Trophoblast cell (in vitro differentiated cells and primary cell): ENCODE data around the gene IFT22.
"Not testable (repeated sequence)": the region's sequence is repeated elsewhere in the genome, so short reads cannot be mapped to it uniquely, and the experiment has no call there.

Experiments
- DNase-seq, 2 donors: peaks; one replicate each; pipeline ENCODE4 v3.0.0-alpha.2; 2016
- H2AFZ ChIP-seq: 2 replicates; pipeline ENCODE4 v1.6.1; 2013; ENCODE audit warnings: low read length, moderate library complexity, mild to moderate bottlenecking; ENCODE audit not compliant: insufficient read depth, poor library complexity
- H2AK5ac ChIP-seq: 2 replicates; pipeline ENCODE4 v1.6.1; 2013; ENCODE audit warnings: mild to moderate bottlenecking, low read length
- H2BK120ac ChIP-seq: 2 replicates; pipeline ENCODE4 v1.6.1; 2013; ENCODE audit warnings: low read length, mild to moderate bottlenecking, moderate library complexity; ENCODE audit not compliant: insufficient read depth, poor library complexity
- H2BK12ac ChIP-seq: 2 replicates; pipeline ENCODE4 v1.6.1; 2013; ENCODE audit warnings: mild to moderate bottlenecking, low read length, moderate library complexity
- H2BK5ac ChIP-seq: 2 replicates; pipeline ENCODE4 v1.6.1; 2013; ENCODE audit warnings: low read length, low read depth, moderate library complexity, mild to moderate bottlenecking; ENCODE audit not compliant: poor library complexity
- H3K14ac ChIP-seq: 2 replicates; pipeline ENCODE4 v1.6.1; 2013; ENCODE audit warnings: mild to moderate bottlenecking, low read length
- H3K18ac ChIP-seq: 2 replicates; pipeline ENCODE4 v1.6.1; 2013; ENCODE audit warnings: mild to moderate bottlenecking, low read length
- H3K23ac ChIP-seq: 2 replicates; pipeline ENCODE4 v1.6.1; 2013; ENCODE audit warnings: low read length
- H3K27ac ChIP-seq: 2 replicates; pipeline ENCODE4 v1.5.1; 2013; ENCODE audit warnings: low read depth, mild to moderate bottlenecking, inconsistent platforms, low read length, moderate library complexity
- H3K27me3 ChIP-seq: 2 replicates; pipeline ENCODE4 v1.6.1; 2013; ENCODE audit warnings: inconsistent platforms, mild to moderate bottlenecking, low read length, moderate library complexity; ENCODE audit not compliant: insufficient read depth
- H3K36me3 ChIP-seq, 2 experiments: 1 replicate in 1 of 2; 2 replicates in 1 of 2; pipeline ENCODE4 v1.6.1; 2013; ENCODE audit warnings: low read length in 2 of 2, mild to moderate bottlenecking in 2 of 2, moderate library complexity in 1 of 2; ENCODE audit not compliant: insufficient read depth in 2 of 2, control insufficient read depth in 1 of 2
- H3K4ac ChIP-seq: 2 replicates; pipeline ENCODE4 v1.6.1; 2013; ENCODE audit warnings: low read depth, mild to moderate bottlenecking, low read length, moderate library complexity
- H3K4me1 ChIP-seq, 2 experiments: 1 replicate in 1 of 2; 2 replicates in 1 of 2; pipeline ENCODE4 v1.6.1; 2013; ENCODE audit warnings: low read length in 2 of 2, mild to moderate bottlenecking in 2 of 2, moderate library complexity in 1 of 2; ENCODE audit not compliant: insufficient read depth in 2 of 2, control insufficient read depth in 1 of 2
- H3K4me2 ChIP-seq: 2 replicates; pipeline ENCODE4 v1.6.1; 2013; ENCODE audit warnings: inconsistent platforms, mild to moderate bottlenecking, low read length, moderate library complexity
- H3K4me3 ChIP-seq: 2 replicates; pipeline ENCODE4 v1.5.1; 2013; ENCODE audit warnings: mild to moderate bottlenecking, low read depth, low read length, inconsistent platforms
- H3K79me1 ChIP-seq: one replicate; pipeline ENCODE4 v1.6.1; 2013; ENCODE audit warnings: low read length
- H3K79me2 ChIP-seq: 2 replicates; pipeline ENCODE4 v1.6.1; 2013; ENCODE audit warnings: low read length, mild to moderate bottlenecking; ENCODE audit not compliant: control insufficient read depth, insufficient read depth, poor library complexity
- H3K9ac ChIP-seq: 2 replicates; pipeline ENCODE4 v1.6.1; 2013; ENCODE audit warnings: mild to moderate bottlenecking, low read length
- H3K9me3 ChIP-seq: 2 replicates; pipeline ENCODE4 v1.6.1; 2013; ENCODE audit warnings: low read depth, mild to moderate bottlenecking, control low read depth, inconsistent platforms, low read length; ENCODE audit not compliant: insufficient read depth
- H4K12ac ChIP-seq: 2 replicates; pipeline ENCODE4 v1.6.1; 2013; ENCODE audit warnings: low read depth, mild to moderate bottlenecking, low read length, moderate library complexity
- H4K8ac ChIP-seq: 2 replicates; pipeline ENCODE4 v1.6.1; 2013; ENCODE audit warnings: low read depth, mild to moderate bottlenecking, low read length, moderate library complexity
- H4K91ac ChIP-seq: one replicate; pipeline ENCODE4 v1.6.1; 2013; ENCODE audit warnings: low read depth, mild to moderate bottlenecking, low read length, moderate library complexity
- WGBS: extraction: QIAGEN DNeasy Blood & Tissue Kit; methylation state at CpG from one replicate; pipeline ENCODE4 v1.1.7; 2013; ENCODE audit warnings: missing lambda C conversion rate; ENCODE audit not compliant: insufficient read length, insufficient coverage; ENCODE audit errors: extremely low coverage; 5-methylcytosine and 5-hydroxymethylcytosine counted together

IFT22 gene

DNA sequence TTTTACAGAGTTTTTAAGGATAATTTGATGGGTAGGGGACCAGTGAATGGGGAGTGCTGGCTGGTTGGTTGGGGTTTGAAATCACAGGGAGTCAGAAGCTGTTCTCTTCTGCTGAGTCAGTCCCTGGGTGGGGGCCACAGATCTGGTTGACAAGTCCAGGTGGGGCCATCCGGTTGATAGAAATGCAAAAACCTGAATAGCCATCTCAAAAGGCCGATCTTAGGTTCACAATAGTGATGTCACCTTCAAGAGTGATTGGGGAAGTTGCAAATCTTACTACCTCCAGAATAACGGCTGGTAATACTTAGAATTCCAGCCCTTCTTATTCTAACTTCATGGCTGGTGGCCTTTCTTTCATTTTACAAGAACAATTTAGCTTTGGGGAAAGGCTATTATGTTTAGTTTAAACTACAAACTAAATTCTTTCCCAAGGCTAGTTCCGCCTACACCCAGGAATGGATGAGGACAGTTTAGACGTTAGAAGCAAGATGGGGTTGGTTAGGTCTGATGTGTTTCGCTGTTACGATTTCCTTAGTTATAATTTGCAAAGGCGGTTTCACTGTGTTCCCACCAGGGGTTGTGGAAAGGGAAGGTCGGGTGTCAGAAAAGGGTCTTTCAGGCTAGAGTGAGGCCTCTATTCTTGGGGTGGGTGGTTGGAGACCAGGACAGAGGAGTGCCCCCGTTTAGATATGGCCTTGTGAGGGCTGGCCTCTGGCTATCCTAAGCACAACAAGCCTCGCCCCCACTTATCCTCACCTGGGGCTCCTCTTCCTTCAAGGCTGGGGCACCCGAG is 27.4 kb downstream of the IFT22 start:
- no peak overlapping the region for H4K91ac ChIP-seq
- no peaks in the 10 kb centered on the region for H3K79me1 ChIP-seq
- H3K4me1 ChIP-seq: peaks cover 0 to under 1% of the 10 kb centered on the region in 2 experiments
- H2BK120ac ChIP-seq: no peak overlapping the region
- H3K4me2 ChIP-seq: no peak overlapping the region
- no peak overlapping the region for H2BK12ac ChIP-seq
- H3K4ac ChIP-seq: no peak overlapping the region
- H4K12ac ChIP-seq: no peak overlapping the region
- H3K18ac ChIP-seq: no peak overlapping the region
- no peaks in the 10 kb centered on the region for H3K36me3 ChIP-seq
- H3K79me2 ChIP-seq: no peaks in the 10 kb centered on the region
- H3K23ac ChIP-seq: no peak overlapping the region
- no peak overlapping the region for H4K8ac ChIP-seq
- no peak overlapping the region for H2BK5ac ChIP-seq
- no peak overlapping the region for H2AK5ac ChIP-seq
- DNase-seq: no peak
- H3K9me3 ChIP-seq: no peaks in the 10 kb centered on the region
- peaks cover 17% of the 10 kb centered on the region for H3K27me3 ChIP-seq
- no peak overlapping the region for H3K27ac ChIP-seq
- no peak overlapping the region for H3K4me3 ChIP-seq
- no CpG with 5 or more reads among the region's 12 CpGs for WGBS
- H2AFZ ChIP-seq: no peak overlapping the region
- no peak overlapping the region for H3K9ac ChIP-seq
- no peak overlapping the region for H3K14ac ChIP-seq

DNA sequence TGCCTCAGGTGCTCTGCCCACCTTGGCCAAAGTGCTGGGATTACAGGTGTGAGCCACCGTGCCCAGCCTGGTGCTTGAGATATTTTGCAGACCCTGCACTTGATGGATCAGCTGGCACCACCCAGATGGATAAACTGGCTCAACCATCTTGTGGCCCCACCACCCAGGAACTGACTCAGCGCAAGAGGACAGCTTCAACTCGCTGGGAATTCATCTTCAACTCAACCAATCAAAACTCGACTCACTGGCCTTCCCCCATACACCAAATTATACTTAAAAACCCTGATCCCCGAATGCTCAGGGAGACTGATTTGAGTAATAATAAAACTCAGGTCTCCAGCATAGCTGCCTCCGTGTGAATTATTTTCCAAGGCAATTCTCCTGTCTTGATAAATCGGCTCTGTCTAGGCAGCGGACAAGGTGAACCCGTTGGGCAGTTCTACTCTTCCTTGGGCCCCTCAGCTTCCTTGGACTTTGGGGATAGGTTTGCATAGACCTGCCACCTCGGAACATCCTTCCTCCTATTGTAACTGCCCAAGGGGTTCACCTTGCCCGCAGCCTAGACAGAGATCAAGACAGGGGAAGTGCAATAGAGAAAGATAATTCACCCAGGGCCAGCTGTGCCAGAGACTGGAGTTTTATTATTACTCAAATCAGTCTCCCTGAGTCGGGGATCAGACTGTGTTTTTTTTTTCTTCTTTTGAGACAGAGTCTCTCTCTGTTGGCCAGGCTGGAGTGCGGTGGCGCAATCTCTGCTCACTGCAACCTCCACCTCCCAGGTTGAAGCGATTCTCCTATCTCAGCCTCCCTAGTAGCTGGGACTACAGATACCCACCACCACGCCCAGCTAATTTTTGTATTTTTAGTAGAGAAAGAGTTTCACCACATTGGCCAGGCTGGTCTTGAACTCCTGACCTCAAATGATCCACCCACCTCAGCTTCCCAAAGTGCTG is 28.3 kb downstream of the IFT22 start:
- H2AFZ ChIP-seq, H4K91ac ChIP-seq, H3K14ac ChIP-seq, H3K79me2 ChIP-seq, H4K8ac ChIP-seq, DNase-seq, H3K4me3 ChIP-seq, H3K4ac ChIP-seq, H4K12ac ChIP-seq, H3K79me1 ChIP-seq, H2AK5ac ChIP-seq, H3K4me1 ChIP-seq, H2BK120ac ChIP-seq, H3K23ac ChIP-seq, H3K4me2 ChIP-seq, H3K18ac ChIP-seq, H3K9me3 ChIP-seq, H3K27ac ChIP-seq, H3K9ac ChIP-seq, H3K36me3 ChIP-seq, H2BK12ac ChIP-seq, H2BK5ac ChIP-seq: not testable (repeated sequence)
- H3K27me3 ChIP-seq: peaks cover 16% of the 10 kb centered on the region
- no CpG with 5 or more reads among the region's 16 CpGs for WGBS

DNA sequence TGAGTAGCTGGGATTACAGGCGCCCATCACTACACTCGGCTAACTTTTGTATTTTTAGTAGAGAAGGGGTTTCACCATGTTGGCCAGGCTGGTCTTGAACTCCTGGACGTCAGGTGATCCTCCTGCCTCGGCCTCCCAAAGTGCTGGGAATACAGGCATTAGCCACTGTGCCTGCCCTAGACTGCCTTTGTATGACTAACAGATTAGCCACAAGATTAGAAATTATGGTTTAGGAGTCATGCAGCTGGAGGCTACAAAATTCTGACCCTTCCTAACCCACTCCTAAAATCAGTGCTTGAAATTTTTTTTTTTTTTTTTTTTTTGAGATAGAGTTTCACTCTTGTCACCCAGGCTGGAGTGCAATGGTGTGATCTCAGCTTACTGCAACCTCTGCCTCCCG is 29.0 kb downstream of the IFT22 start:
- H4K12ac ChIP-seq, H3K9ac ChIP-seq, H3K4me2 ChIP-seq, H3K4me3 ChIP-seq, H2BK120ac ChIP-seq, H2BK12ac ChIP-seq, H4K8ac ChIP-seq, H3K27ac ChIP-seq, H3K23ac ChIP-seq, H2AFZ ChIP-seq, H2BK5ac ChIP-seq, H3K79me1 ChIP-seq, H3K9me3 ChIP-seq, H3K36me3 ChIP-seq, H3K4ac ChIP-seq, H3K79me2 ChIP-seq, H3K14ac ChIP-seq, H3K4me1 ChIP-seq, H4K91ac ChIP-seq, H2AK5ac ChIP-seq, H3K18ac ChIP-seq: not testable (repeated sequence)
- H3K27me3 ChIP-seq: peaks cover 16% of the 10 kb centered on the region
- DNase-seq: peak; percentile 66 to 72
- WGBS: no CpG with 5 or more reads among the region's 5 CpGs

DNA sequence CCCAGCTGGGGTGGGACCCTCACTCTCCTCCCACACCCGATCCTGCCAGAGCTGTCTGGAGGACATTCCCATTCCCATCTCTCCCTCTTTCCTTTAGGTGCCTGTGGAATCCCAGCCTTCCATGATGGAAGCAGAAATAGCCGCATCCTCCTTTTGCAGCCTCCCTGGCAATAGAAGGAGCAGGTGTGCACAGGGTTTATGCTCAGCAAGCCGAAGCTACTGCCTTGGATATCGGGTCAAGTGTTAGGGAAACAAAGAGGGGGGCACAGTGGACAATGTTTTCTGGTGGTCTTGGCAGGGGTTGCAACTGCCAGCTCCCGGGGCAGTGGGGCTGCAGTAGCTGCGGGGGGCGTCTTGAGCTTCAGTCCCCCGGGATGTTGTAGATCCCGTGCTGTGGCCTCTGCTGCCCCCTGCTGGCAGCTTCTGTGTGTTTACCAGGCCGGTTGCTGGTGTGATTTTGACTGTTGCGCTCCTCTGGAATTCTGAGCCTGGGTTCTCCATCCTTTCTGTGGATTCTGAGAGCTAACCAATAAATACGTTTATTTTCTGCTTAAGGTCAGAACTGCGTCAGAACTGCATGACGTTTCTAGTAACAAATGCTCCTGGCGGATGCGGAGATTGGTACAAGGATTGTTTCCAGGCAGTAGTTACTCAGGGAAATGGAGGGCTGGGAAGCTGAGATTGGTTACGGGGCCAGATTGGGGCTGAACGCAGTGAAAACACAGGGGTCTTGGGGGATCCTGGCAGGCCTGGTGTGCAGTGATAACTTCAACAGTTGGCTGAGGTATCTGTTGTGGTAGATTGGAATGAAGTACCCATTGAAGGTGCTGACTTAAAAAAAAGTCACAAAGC is 31.2 kb downstream of the IFT22 start:
- not testable (repeated sequence) for H3K27ac ChIP-seq, H3K4me3 ChIP-seq, H3K4me1 ChIP-seq, H3K4me2 ChIP-seq, H2AFZ ChIP-seq, H3K79me1 ChIP-seq, H3K14ac ChIP-seq, H2BK12ac ChIP-seq, H3K79me2 ChIP-seq, H2BK120ac ChIP-seq, H3K9ac ChIP-seq, H4K91ac ChIP-seq, H4K8ac ChIP-seq, H2BK5ac ChIP-seq, H3K9me3 ChIP-seq, H3K36me3 ChIP-seq, H3K4ac ChIP-seq, H3K18ac ChIP-seq, H4K12ac ChIP-seq, H2AK5ac ChIP-seq, H3K23ac ChIP-seq
- peak; percentile 19 to 59 for DNase-seq
- H3K27me3 ChIP-seq: peaks cover 16% of the 10 kb centered on the region
- WGBS: no CpG with 5 or more reads among the region's 18 CpGs
